WTC11 (cell line): ENCODE measurements around the gene VIPR2. TPM values are rescaled to one million over a fixed set of nuclear protein-coding genes. Genes with fewer than 3 reads are reported as not detected.
A peak's percentile ranks its signal among the peaks of the same experiment; 100 is the strongest.

Experiments
- ATAC-seq: fragments of 200-7000 bp; cut with Tn5 transposase; 2 replicates; pipeline ENCODE4 v1.10.0; 2021; ENCODE audit warnings: mild to moderate bottlenecking, moderate library complexity
- CTCF ChIA-PET: fragments of 300-600 bp; sonication (Branson Sonifier 250); formaldehyde crosslinking; loops from one replicate; lab custom pipeline; 2021; ENCODE audit warnings: antibody characterized with exemption; lab: Charles Lee
- POLR2A ChIA-PET: fragments of 350-600 bp; sonication (Branson Sonifier 250); formaldehyde crosslinking; loops from one replicate; lab custom pipeline; 2021; ENCODE audit warnings: antibody characterized with exemption; lab: Charles Lee
- DNase-seq: peaks from one replicate; pipeline ENCODE4 v3.0.0; 2021; ENCODE audit warnings: low spot score
- H3K27ac Mint-ChIP-seq: 2 replicates; pipeline ENCODE4 v1.8.0; 2021; ENCODE audit warnings: mixed read lengths
- H3K27me3 Mint-ChIP-seq: 2 replicates; pipeline ENCODE4 v1.8.0; 2021; ENCODE audit warnings: low read depth, mild to moderate bottlenecking, moderate library complexity, mixed read lengths
- H3K36me3 Mint-ChIP-seq: 2 replicates; pipeline ENCODE4 v1.8.0; 2021; ENCODE audit warnings: mixed read lengths
- H3K4me1 Mint-ChIP-seq: 2 replicates; pipeline ENCODE4 v1.8.0; 2022; ENCODE audit warnings: mixed read lengths
- H3K4me3 Mint-ChIP-seq: 2 replicates; pipeline ENCODE4 v1.8.0; 2021; ENCODE audit warnings: mild to moderate bottlenecking, moderate library complexity, mixed read lengths
- H3K9me3 Mint-ChIP-seq: 2 replicates; pipeline ENCODE4 v1.8.0; 2021; ENCODE audit warnings: mixed read lengths
- ATF1 ChIP-seq: sonication (generic); formaldehyde crosslinking; IDR thresholded peaks from 2 replicates; pipeline ENCODE4 v1.8.1; 2023; ENCODE audit warnings: mild to moderate bottlenecking, moderate library complexity, missing genetic modification reagents
- ATF2 ChIP-seq: sonication (generic); formaldehyde crosslinking; IDR thresholded peaks from 2 replicates; pipeline ENCODE4 v1.8.1; 2022; ENCODE audit warnings: low read depth, missing genetic modification reagents, borderline replicate concordance
- CBFB ChIP-seq: sonication (generic); formaldehyde crosslinking; IDR thresholded peaks from 2 replicates; pipeline ENCODE4 v1.8.1; 2022; ENCODE audit warnings: mild to moderate bottlenecking, low read depth, missing genetic modification reagents
- ELF4 ChIP-seq: sonication (generic); formaldehyde crosslinking; IDR thresholded peaks from 2 replicates; pipeline ENCODE4 v1.8.1; 2022; ENCODE audit warnings: low read depth, mild to moderate bottlenecking, moderate library complexity, missing genetic modification reagents
- FOXJ3 ChIP-seq: sonication (generic); formaldehyde crosslinking; IDR thresholded peaks from 2 replicates; pipeline ENCODE4 v1.9.0; 2021; ENCODE audit warnings: missing genetic modification reagents, mild to moderate bottlenecking, borderline replicate concordance
- FOXK1 ChIP-seq: sonication (generic); formaldehyde crosslinking; IDR thresholded peaks from 2 replicates; pipeline ENCODE4 v1.8.0; 2022; ENCODE audit warnings: mild to moderate bottlenecking, moderate library complexity, missing genetic modification reagents
- FOXP1 ChIP-seq: sonication (generic); formaldehyde crosslinking; IDR thresholded peaks from 2 replicates; pipeline ENCODE4 v1.8.0; 2022; ENCODE audit warnings: missing genetic modification reagents, mild to moderate bottlenecking, moderate library complexity, borderline replicate concordance
- HMGA2 ChIP-seq: fragments of 250-450 bp; sonication (Bioruptor Pico); IDR thresholded peaks from 2 replicates; pipeline ENCODE4 v1.4.0; 2021; ENCODE audit warnings: mild to moderate bottlenecking, moderate library complexity
- IRF1 ChIP-seq: sonication (generic); formaldehyde crosslinking; IDR thresholded peaks from 2 replicates; pipeline ENCODE4 v1.8.0; 2023; ENCODE audit warnings: missing genetic modification reagents
- JUN ChIP-seq: sonication (generic); formaldehyde crosslinking; IDR thresholded peaks from 2 replicates; pipeline ENCODE4 v1.8.0; 2023; ENCODE audit warnings: mild to moderate bottlenecking, missing genetic modification reagents
- MAX ChIP-seq: sonication (generic); formaldehyde crosslinking; IDR thresholded peaks from 2 replicates; pipeline ENCODE4 v1.8.0; 2022; ENCODE audit warnings: mild to moderate bottlenecking, missing genetic modification reagents
- MLX ChIP-seq: sonication (generic); formaldehyde crosslinking; IDR thresholded peaks from 2 replicates; pipeline ENCODE4 v1.8.1; 2023; ENCODE audit warnings: mild to moderate bottlenecking, missing genetic modification reagents, moderate library complexity
- NFATC4 ChIP-seq: fragments of 250-450 bp; sonication (Bioruptor Pico); IDR thresholded peaks from 2 replicates; pipeline ENCODE4 v1.9.0; 2021; ENCODE audit warnings: mild to moderate bottlenecking
- NR1H2 ChIP-seq: sonication (generic); formaldehyde crosslinking; IDR thresholded peaks from 2 replicates; pipeline ENCODE4 v1.9.0; 2021; ENCODE audit warnings: mild to moderate bottlenecking, moderate library complexity, missing genetic modification reagents
- SMAD3 ChIP-seq: sonication (generic); formaldehyde crosslinking; IDR thresholded peaks from 2 replicates; pipeline ENCODE4 v1.8.0; 2022; ENCODE audit warnings: missing genetic modification reagents, mild to moderate bottlenecking, borderline replicate concordance
- STAT6 ChIP-seq: sonication (generic); formaldehyde crosslinking; conservative IDR thresholded peaks from 2 replicates; pipeline ENCODE4 v1.8.1; 2023; ENCODE audit warnings: mild to moderate bottlenecking, low read depth, missing genetic modification reagents, moderate library complexity
- TCF7 ChIP-seq: sonication (generic); formaldehyde crosslinking; IDR thresholded peaks from 2 replicates; pipeline ENCODE4 v1.8.0; 2022; ENCODE audit warnings: mild to moderate bottlenecking, low read depth, missing genetic modification reagents, moderate library complexity
- USF1 ChIP-seq: sonication (generic); formaldehyde crosslinking; IDR thresholded peaks from 2 replicates; pipeline ENCODE4 v1.8.0; 2022; ENCODE audit warnings: mild to moderate bottlenecking, missing genetic modification reagents
- ZMAT4 ChIP-seq: fragments of 250-450 bp; sonication (Bioruptor Pico); IDR thresholded peaks from 2 replicates; pipeline ENCODE4 v1.9.0; 2021; ENCODE audit warnings: mild to moderate bottlenecking
- ZNF396 ChIP-seq: fragments of 250-450 bp; sonication (Bioruptor Pico); IDR thresholded peaks from 2 replicates; pipeline ENCODE4 v1.8.0; 2021; ENCODE audit warnings: mild to moderate bottlenecking, moderate library complexity, borderline replicate concordance
- ZNF423 ChIP-seq: fragments of 250-450 bp; sonication (Bioruptor Pico); IDR thresholded peaks from 2 replicates; pipeline ENCODE4 v2.1.2; 2022; ENCODE audit warnings: mild to moderate bottlenecking, moderate library complexity
- ZNF425 ChIP-seq: fragments of 250-450 bp; sonication (Bioruptor Pico); conservative IDR thresholded peaks from 2 replicates; pipeline ENCODE4 v1.9.0; 2021; ENCODE audit warnings: mild to moderate bottlenecking
- ZNF671 ChIP-seq: fragments of 250-450 bp; sonication (Bioruptor Pico); IDR thresholded peaks from 2 replicates; pipeline ENCODE4 v1.8.0; 2021; ENCODE audit warnings: mild to moderate bottlenecking
- ZSCAN18 ChIP-seq: fragments of 250-450 bp; sonication (Bioruptor Pico); IDR thresholded peaks from 2 replicates; pipeline ENCODE4 v2.1.2; 2022; ENCODE audit warnings: mild to moderate bottlenecking, moderate library complexity
- total RNA-seq: library from RNA; stranded (reverse); gene quantifications from 3 replicates; pipeline ENCODE4 v1.2.3, GENCODE V29; 2021

The VIPR2 gene
- total RNA-seq, 1 experiment from 2014 or later: 7.5 TPM

- H3K27me3 Mint-ChIP-seq: peaks cover 28% of the 10 kb centered on the region
- ATAC-seq: no peak
- no peak for TF ChIP-seq FOXK1 (CRISPR knock-in tag)
- TF ChIP-seq ATF2 (CRISPR knock-in tag): no peak
- no peak for TF ChIP-seq ELF4 (CRISPR knock-in tag)
- no peak for TF ChIP-seq FOXJ3 (CRISPR knock-in tag)
- TF ChIP-seq ZNF671: no peak
- no peak for TF ChIP-seq HMGA2 (CRISPR knock-in tag)
- TF ChIP-seq STAT6: no peak
- TF ChIP-seq JUN: no peak
- TF ChIP-seq ZMAT4 (CRISPR knock-in tag): no peak
- no peak for TF ChIP-seq USF1
- no peak for TF ChIP-seq FOXP1 (CRISPR knock-in tag)
- TF ChIP-seq ZNF396 (CRISPR knock-in tag): no peak
- TF ChIP-seq ZNF423 (CRISPR knock-in tag): no peak
- TF ChIP-seq SMAD3: no peak
- no peak for TF ChIP-seq TCF7 (CRISPR knock-in tag)
- TF ChIP-seq MLX (CRISPR knock-in tag): no peak
- no peak for TF ChIP-seq NFATC4
- TF ChIP-seq ZSCAN18: no peak
- no peak for TF ChIP-seq NR1H2 (CRISPR knock-in tag)
Observed at GRCh38 chr7:159139639-159140038, 5.0 kb downstream of the VIPR2 start.

GRCh38 chr7:159139202-159139601 is 5.5 kb downstream of the VIPR2 start:
- H3K27me3 Mint-ChIP-seq: peaks cover 26% of the 10 kb centered on the region
- ATAC-seq (no peak), DNase-seq (no peak)
- no peak overlapping the region; the same call in 1 of the 2 replicates for H3K27ac Mint-ChIP-seq
- H3K36me3 Mint-ChIP-seq: peaks cover 27% of the 10 kb centered on the region
- no peak overlapping the region for H3K4me3 Mint-ChIP-seq
- ChIA-PET CTCF (interaction anchor here (1.8 kb wide), 1 partner anchor 138 kb away, joined by 5 read pairs; no protein-coding TSS in a partner anchor), POLR2A (no interaction called here)
- H3K9me3 Mint-ChIP-seq: peaks cover 4% of the 10 kb centered on the region
- peaks cover 53% of the 10 kb centered on the region for H3K4me1 Mint-ChIP-seq
- TF ChIP-seq ZNF425 (CRISPR knock-in tag) (no peak), MAX (CRISPR knock-in tag) (no peak), ATF1 (CRISPR knock-in tag) (no peak), IRF1 (no peak), ZNF396 (CRISPR knock-in tag) (no peak), CBFB (CRISPR knock-in tag) (no peak), SMAD3 (no peak)

More at GRCh38 chr7:159139639-159140038, 5.0 kb downstream of the VIPR2 start:
- Mint-ChIP-seq H3K9me3 (peaks cover 4% of the 10 kb centered on the region), H3K4me3 (no peak overlapping the region), H3K4me1 (peaks cover 52% of the 10 kb centered on the region), H3K36me3 (peaks cover 27% of the 10 kb centered on the region), H3K27ac (peak overlapping the region; percentile 59; the same call in 1 of the 2 replicates)
- no peak for DNase-seq
- CTCF ChIA-PET: interaction anchor here (1.8 kb wide), 1 partner anchor 139 kb away, joined by 5 read pairs; no protein-coding TSS in a partner anchor
- POLR2A ChIA-PET: no interaction called here
